Regular cardiac myocyte (primary cell): ENCODE measurements around the gene TMEM247. TPM values are rescaled to one million over a fixed set of nuclear protein-coding genes. Genes with fewer than 3 reads are reported as not detected.

ENCODE experiments used
- total RNA-seq: library from RNA; depleted of rRNA; stranded (reverse); fragments of >200 nt; gene quantifications from 2 replicates; pipeline ENCODE4 v1.2.3, GENCODE V29; 2014

TMEM247 gene
- not detected in 2 replicates for total RNA-seq

GRCh38 chr2:46479265-46479664, at the start of gene TMEM247:
TMEM247 (plus strand) TSS chr2:46479565.

Other genes starting within 250 kb of the TMEM247 start
- 56.9 and 200 TPM in 2 replicates for gene EPAS1, start 182.2 kb upstream of the TMEM247 start, total RNA-seq
- 54.3 and 132 TPM in 2 replicates for gene RHOQ, start 62.9 kb downstream of the TMEM247 start, total RNA-seq
- 4.4 and 4.8 TPM in 2 replicates for gene ATP6V1E2, start 63.0 kb downstream of the TMEM247 start, total RNA-seq
- 28.2 and 45.2 TPM in 2 replicates for gene PIGF, start 137.5 kb downstream of the TMEM247 start, total RNA-seq
- 24.5 and 33.0 TPM in 2 replicates for gene CRIPT, start 137.7 kb downstream of the TMEM247 start, total RNA-seq
- gene SOCS5, start 219.7 kb downstream of the TMEM247 start, total RNA-seq = 80.1 and 160 TPM in 2 replicates